ENCODE measurements around the gene PNPLA5. TPM values are rescaled to one million over a fixed set of nuclear protein-coding genes. Genes with fewer than 3 reads are reported as not detected.
"Not testable (repeated sequence)": the region's sequence is repeated elsewhere in the genome, so short reads cannot be mapped to it uniquely, and the experiment has no call there.

PNPLA5 gene
- total and polyA plus RNA-seq, 4 donors = not detected

DNA sequence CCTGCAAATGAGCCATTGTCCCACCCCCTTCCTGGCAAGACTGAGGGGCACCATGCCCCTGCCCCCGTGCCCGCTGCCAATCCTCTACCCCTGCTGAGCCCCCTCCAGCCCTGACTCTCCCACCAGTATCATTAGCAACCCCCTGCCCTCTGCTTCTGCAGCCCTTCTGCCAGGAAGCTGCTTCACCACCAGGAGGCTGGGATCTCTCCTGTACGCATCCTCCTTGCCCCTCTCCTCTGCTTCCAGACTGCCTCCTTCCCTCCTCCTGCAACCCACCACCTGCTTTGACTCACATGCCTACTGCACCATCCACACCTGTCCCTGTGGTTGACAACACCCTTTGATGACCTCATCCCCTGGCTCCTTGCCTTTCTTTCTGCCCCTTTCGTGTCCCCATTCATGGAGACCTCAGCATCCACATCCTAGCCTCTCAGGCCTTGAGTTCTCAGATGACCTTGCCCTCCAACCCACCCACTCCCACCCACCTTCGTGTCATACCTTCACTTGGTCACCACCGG, 18.4 kb upstream of the PNPLA5 start:
- Histone ChIP-seq H3K36me3 (ENCODE audit: control insufficient read depth in 4 of 4, insufficient read depth in 4 of 4, low read length in 4 of 4) (no peaks in the 10 kb centered on the region), H3K4me3 (no peak overlapping the region), H3K9me3 (ENCODE audit: control insufficient read depth in 4 of 4, insufficient read depth in 3 of 4, low read length in 3 of 4) (peaks cover 0 to 3% (median 0%) of the 10 kb centered on the region in 4 donors), H3K27me3 (ENCODE audit: control insufficient read depth in 3 of 3, insufficient read depth in 3 of 3, low read length in 2 of 3) (peaks cover 0 to 7% (median 0%) of the 10 kb centered on the region in 3 donors), H3K9ac (ENCODE audit: insufficient read depth in 1 of 2, low read length in 2 of 2) (no peak overlapping the region), H3K4me1 (ENCODE audit: control insufficient read depth in 5 of 5, insufficient read depth in 5 of 5, low read length in 5 of 5) (no peaks in the 10 kb centered on the region), H3K27ac (ENCODE audit: low read depth in 1 of 2, low read length in 1 of 2) (no peak overlapping the region)
- ATAC-seq (ENCODE audit: insufficient read depth, low FRiP score) (no peak), DNase-seq (no peak)
- no peak for TF ChIP-seq CTCF (IDR thresholded peaks at IDR 0.05; ENCODE audit: control extremely low read depth, extremely low read depth)
- WGBS, 2 donors = 67 to 74% methylated on average over 6 of the region's 6 CpGs

GRCh38 chr22:43909708-43910107, 17.9 kb upstream of the PNPLA5 start:
- H3K36me3 ChIP-seq (ENCODE audit: control insufficient read depth in 4 of 4, insufficient read depth in 4 of 4, low read length in 4 of 4) = no peaks in the 10 kb centered on the region
- ATAC-seq (ENCODE audit: insufficient read depth, low FRiP score) = no peak
- H3K27me3 ChIP-seq (ENCODE audit: control insufficient read depth in 3 of 3, insufficient read depth in 3 of 3, low read length in 2 of 3) = peaks cover 0 to 7% (median 0%) of the 10 kb centered on the region in 3 donors
- no peak overlapping the region for H3K27ac ChIP-seq (ENCODE audit: low read depth in 1 of 2, low read length in 1 of 2)
- TF ChIP-seq CTCF (IDR thresholded peaks at IDR 0.05; ENCODE audit: control extremely low read depth, extremely low read depth) = no peak
- WGBS, 2 donors = 77% methylated on average over 1 of the region's 1 CpG
- no peak for DNase-seq
- H3K9me3 ChIP-seq (ENCODE audit: control insufficient read depth in 4 of 4, insufficient read depth in 3 of 4, low read length in 3 of 4) = peaks cover 0 to 3% (median 0%) of the 10 kb centered on the region in 4 donors
- H3K4me1 ChIP-seq (ENCODE audit: control insufficient read depth in 5 of 5, insufficient read depth in 5 of 5, low read length in 5 of 5) = no peaks in the 10 kb centered on the region
- no peak overlapping the region for H3K4me3 ChIP-seq
- H3K9ac ChIP-seq (ENCODE audit: insufficient read depth in 1 of 2, low read length in 2 of 2) = no peak overlapping the region

DNA sequence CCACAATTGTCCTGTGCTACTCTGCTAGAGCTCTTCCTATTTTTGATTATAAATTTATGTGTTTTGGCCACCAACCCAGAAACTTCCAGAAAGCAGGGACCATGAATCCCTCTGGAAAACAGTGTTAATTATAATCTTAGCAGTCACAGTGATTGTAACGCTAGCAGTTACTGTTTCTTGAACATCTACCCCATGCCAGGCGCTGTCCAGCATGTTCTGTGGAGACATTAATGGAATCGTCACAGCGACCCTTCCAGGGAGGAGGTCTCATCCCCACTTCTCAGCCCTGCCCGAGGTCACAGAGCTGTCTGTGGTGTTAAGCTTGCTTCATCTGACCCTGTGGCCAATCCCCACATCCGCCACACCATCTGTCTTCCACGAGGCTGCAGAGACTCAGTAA, 13.9 kb upstream of the PNPLA5 start:
- H3K4me1 ChIP-seq (ENCODE audit: control insufficient read depth in 5 of 5, insufficient read depth in 5 of 5, low read length in 5 of 5) = no peaks in the 10 kb centered on the region
- H3K9ac ChIP-seq (ENCODE audit: insufficient read depth in 1 of 2, low read length in 2 of 2) = no peak overlapping the region
- H3K4me3 ChIP-seq = no peak overlapping the region
- no peak for ATAC-seq (ENCODE audit: insufficient read depth, low FRiP score)
- no peak overlapping the region for H3K27ac ChIP-seq (ENCODE audit: low read depth in 1 of 2, low read length in 1 of 2)
- peaks cover 0 to 5% (median 5%) of the 10 kb centered on the region in 3 donors for H3K27me3 ChIP-seq (ENCODE audit: control insufficient read depth in 3 of 3, insufficient read depth in 3 of 3, low read length in 2 of 3)
- WGBS, 2 donors = 48 to 54% methylated on average over 7 of the region's 7 CpGs
- H3K9me3 ChIP-seq (ENCODE audit: control insufficient read depth in 4 of 4, insufficient read depth in 3 of 4, low read length in 3 of 4) = peaks cover 0 to 2% (median 0%) of the 10 kb centered on the region in 4 donors
- H3K36me3 ChIP-seq (ENCODE audit: control insufficient read depth in 4 of 4, insufficient read depth in 4 of 4, low read length in 4 of 4) = no peaks in the 10 kb centered on the region
- TF ChIP-seq CTCF (IDR thresholded peaks at IDR 0.05; ENCODE audit: control extremely low read depth, extremely low read depth) = no peak
- no peak for DNase-seq

DNA sequence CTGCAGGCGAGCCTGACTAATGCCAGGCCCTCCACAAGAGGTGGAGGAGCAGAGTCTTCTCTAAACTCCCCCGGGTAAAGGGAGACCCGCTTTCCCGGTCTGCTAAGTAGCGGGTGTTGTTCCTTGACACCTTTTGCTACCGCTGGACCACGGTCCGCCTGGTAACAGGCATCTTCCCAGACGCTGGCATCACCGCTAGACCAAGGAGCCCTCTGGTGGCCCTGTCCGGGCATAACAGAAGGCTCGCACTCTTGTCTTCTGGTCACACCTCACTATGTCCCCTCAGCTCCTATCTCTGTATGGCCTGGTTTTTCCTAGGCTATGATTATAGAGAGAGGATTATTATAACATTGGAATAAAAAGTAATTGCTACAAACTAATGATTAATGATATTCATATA, 12.6 kb upstream of the PNPLA5 start:
- 37 to 39% methylated on average over 12 of the region's 12 CpGs for WGBS, 2 donors

GRCh38 chr22:43903033-43903432, 11.2 kb upstream of the PNPLA5 start:
- not testable (repeated sequence) for H3K27me3 ChIP-seq (ENCODE audit: control insufficient read depth in 3 of 3, insufficient read depth in 3 of 3, low read length in 2 of 3); H3K4me1 ChIP-seq (ENCODE audit: control insufficient read depth in 5 of 5, insufficient read depth in 5 of 5, low read length in 5 of 5); H3K9me3 ChIP-seq (ENCODE audit: control insufficient read depth in 4 of 4, insufficient read depth in 3 of 4, low read length in 3 of 4); H3K27ac ChIP-seq (ENCODE audit: low read depth in 1 of 2, low read length in 1 of 2); DNase-seq; H3K36me3 ChIP-seq (ENCODE audit: control insufficient read depth in 4 of 4, insufficient read depth in 4 of 4, low read length in 4 of 4); H3K9ac ChIP-seq (ENCODE audit: insufficient read depth in 1 of 2, low read length in 2 of 2); H3K4me3 ChIP-seq; ATAC-seq (ENCODE audit: insufficient read depth, low FRiP score)
- WGBS, 2 donors = 66 to 73% methylated on average over 12 of the region's 12 CpGs

More for the DNA sequence above, 12.6 kb upstream of the PNPLA5 start:
- not testable (repeated sequence) for H3K27ac ChIP-seq (ENCODE audit: low read depth in 1 of 2, low read length in 1 of 2); H3K36me3 ChIP-seq (ENCODE audit: control insufficient read depth in 4 of 4, insufficient read depth in 4 of 4, low read length in 4 of 4); ATAC-seq (ENCODE audit: insufficient read depth, low FRiP score); H3K9ac ChIP-seq (ENCODE audit: insufficient read depth in 1 of 2, low read length in 2 of 2); H3K4me1 ChIP-seq (ENCODE audit: control insufficient read depth in 5 of 5, insufficient read depth in 5 of 5, low read length in 5 of 5); DNase-seq; H3K27me3 ChIP-seq (ENCODE audit: control insufficient read depth in 3 of 3, insufficient read depth in 3 of 3, low read length in 2 of 3); H3K4me3 ChIP-seq; H3K9me3 ChIP-seq (ENCODE audit: control insufficient read depth in 4 of 4, insufficient read depth in 3 of 4, low read length in 3 of 4)
